NCI-H748 (cell line): ENCODE data around the gene KRT17.

Source experiments
- DNase-seq: peaks from one replicate; lab custom pipeline; 2025; ENCODE audit not compliant: unreplicated experiment; lab: John Stamatoyannopoulos, UW

KRT17 gene

GRCh38 chr17:41624208-41625101 is at the start of gene KRT17:
Gene KRT17 (minus strand): TSS chr17:41624575. CDS start chr17:41624509, 66 bp downstream.
- no peak for DNase-seq

GRCh38 chr17:41672153-41672552 is 47.8 kb upstream of the KRT17 start:
- no peak for DNase-seq

- DNase-seq = no peak
Observed at GRCh38 chr17:41667280-41668041, 43.1 kb upstream of the KRT17 start.

GRCh38 chr17:41666708-41667279 is 42.4 kb upstream of the KRT17 start:
- DNase-seq = peak; percentile 80

GRCh38 chr17:41666237-41666641 is 41.9 kb upstream of the KRT17 start:
- DNase-seq = peak; percentile 91

- DNase-seq = peak; percentile 89
Observed at GRCh38 chr17:41665566-41666236, 41.3 kb upstream of the KRT17 start.

- no peak for DNase-seq
Observed at GRCh38 chr17:41664587-41665565, 40.5 kb upstream of the KRT17 start.

GRCh38 chr17:41664172-41664457 is 39.7 kb upstream of the KRT17 start:
- DNase-seq = no peak

GRCh38 chr17:41663451-41664171 is 39.2 kb upstream of the KRT17 start:
- no peak for DNase-seq

- DNase-seq = no peak
Observed at GRCh38 chr17:41660221-41660711, 35.9 kb upstream of the KRT17 start.

GRCh38 chr17:41659427-41660212 is 35.2 kb upstream of the KRT17 start:
- DNase-seq = no peak

- DNase-seq = no peak
Observed at GRCh38 chr17:41658846-41659245, 34.5 kb upstream of the KRT17 start.

- DNase-seq = no peak
Observed at GRCh38 chr17:41657936-41658335, 33.6 kb upstream of the KRT17 start.

- no peak for DNase-seq
Observed at GRCh38 chr17:41657176-41657754, 32.9 kb upstream of the KRT17 start.

GRCh38 chr17:41656249-41657023 is 32.1 kb upstream of the KRT17 start:
- no peak for DNase-seq

- no peak for DNase-seq
Observed at GRCh38 chr17:41655611-41656111, 31.3 kb upstream of the KRT17 start.
